DOHH2 (cell line): ENCODE results near the gene PRKCH.

Source experiments
- H3F3A ChIP-seq: fragments of 200-600 bp; sonication (generic), shearing (Covaris generic); 2 replicates; pipeline ENCODE4 v1.6.0; 2016; ENCODE audit warnings: antibody characterized with exemption, mild to moderate bottlenecking; ENCODE audit not compliant: control insufficient read depth, insufficient read depth
- H3K27ac ChIP-seq: fragments of 200-600 bp; sonication (generic); 2 replicates; pipeline ENCODE4 v1.5.1; 2014; ENCODE audit warnings: low read depth, mild to moderate bottlenecking, low read length, moderate library complexity
- H3K27me3 ChIP-seq: fragments of 200-600 bp; sonication (generic); 2 replicates; pipeline ENCODE4 v1.6.1; 2014; ENCODE audit warnings: mild to moderate bottlenecking, low read length, mixed read lengths; ENCODE audit not compliant: control insufficient read depth
- H3K36me3 ChIP-seq: fragments of 200-600 bp; sonication (generic); 2 replicates; pipeline ENCODE4 v1.6.1; 2014; ENCODE audit warnings: mild to moderate bottlenecking, low read length, moderate library complexity, mixed read lengths; ENCODE audit not compliant: control insufficient read depth
- H3K4me1 ChIP-seq: fragments of 200-600 bp; sonication (generic); 2 replicates; pipeline ENCODE4 v1.6.1; 2014; ENCODE audit warnings: mild to moderate bottlenecking, low read length, mixed read lengths; ENCODE audit not compliant: control insufficient read depth
- H3K4me2 ChIP-seq: fragments of 200-600 bp; sonication (generic); 2 replicates; pipeline ENCODE4 v1.6.0; 2014; ENCODE audit warnings: mild to moderate bottlenecking, low read length, moderate library complexity
- H3K4me3 ChIP-seq: fragments of 200-600 bp; sonication (generic); 2 replicates; pipeline ENCODE4 v1.5.1; 2014; ENCODE audit warnings: mild to moderate bottlenecking, low read length, mixed read lengths
- H3K79me2 ChIP-seq: fragments of 200-600 bp; sonication (generic); 2 replicates; pipeline ENCODE4 v1.6.1; 2014; ENCODE audit warnings: mild to moderate bottlenecking, low read length, mixed read lengths; ENCODE audit not compliant: control insufficient read depth
- H3K9me2 ChIP-seq: fragments of 200-600 bp; sonication (generic); replicated peaks from 2 replicates; pipeline ENCODE4 v1.6.1; 2014; ENCODE audit warnings: mild to moderate bottlenecking, low read length, mixed read lengths; ENCODE audit not compliant: control insufficient read depth
- H3K9me3 ChIP-seq: fragments of 200-600 bp; sonication (generic); 2 replicates; pipeline ENCODE4 v1.6.1; 2014; ENCODE audit warnings: antibody characterized with exemption, low read length, mixed read lengths; ENCODE audit not compliant: control insufficient read depth, insufficient read depth
- H4K20me1 ChIP-seq: fragments of 200-600 bp; sonication (generic); 2 replicates; pipeline ENCODE4 v1.6.0; 2014; ENCODE audit warnings: low read depth, mild to moderate bottlenecking, antibody characterized with exemption, low read length, moderate library complexity; ENCODE audit not compliant: control insufficient read depth, insufficient read depth
- CTCF ChIP-seq: fragments of 200-600 bp; sonication (generic); IDR thresholded peaks from one replicate; pipeline ENCODE4 v1.5.1; 2014; ENCODE audit warnings: antibody characterized with exemption, mild to moderate bottlenecking, low read depth, low read length; ENCODE audit not compliant: poor library complexity, severe bottlenecking
- EZH2phosphoT487 ChIP-seq: fragments of 200-600 bp; sonication (generic); IDR thresholded peaks from 2 replicates; pipeline ENCODE4 v1.6.1; 2017; ENCODE audit warnings: borderline replicate concordance, mild to moderate bottlenecking, antibody characterized with exemption, low read length, moderate library complexity, mixed read lengths

The PRKCH gene

GRCh38 chr14:61547186-61548069, 226.0 kb downstream of the PRKCH start:
- H3F3A ChIP-seq = peaks cover 11% of the 10 kb centered on the region
- H3K9me3 ChIP-seq = no peaks in the 10 kb centered on the region
- peaks cover 4% of the 10 kb centered on the region; the same call in 1 of the 2 replicates for H3K36me3 ChIP-seq
- H3K4me2 ChIP-seq = no peak overlapping the region
- H3K27me3 ChIP-seq = no peaks in the 10 kb centered on the region
- no peaks in the 10 kb centered on the region for H3K9me2 ChIP-seq
- H3K4me3 ChIP-seq = no peak overlapping the region
- H3K27ac ChIP-seq = no peak overlapping the region
- no peaks in the 10 kb centered on the region for H4K20me1 ChIP-seq
- peaks cover 46% of the 10 kb centered on the region for H3K4me1 ChIP-seq
- H3K79me2 ChIP-seq = no peaks in the 10 kb centered on the region
- TF ChIP-seq CTCF (no peak), EZH2phosphoT487 (no peak)

- peaks cover 7% of the 10 kb centered on the region; the same call in 1 of the 2 replicates for H3K36me3 ChIP-seq
- H3K27ac ChIP-seq = no peak overlapping the region
- H3K4me1 ChIP-seq = peaks cover 58% of the 10 kb centered on the region
- no peaks in the 10 kb centered on the region for H3K9me3 ChIP-seq
- no peaks in the 10 kb centered on the region for H3K9me2 ChIP-seq
- no peak for TF ChIP-seq EZH2phosphoT487
- TF ChIP-seq CTCF = no peak
- H3K27me3 ChIP-seq = no peaks in the 10 kb centered on the region
- no peak overlapping the region for H3K4me2 ChIP-seq
- no peak overlapping the region for H3K4me3 ChIP-seq
- H4K20me1 ChIP-seq = no peaks in the 10 kb centered on the region
- H3F3A ChIP-seq = peaks cover 13% of the 10 kb centered on the region
- H3K79me2 ChIP-seq = no peaks in the 10 kb centered on the region
These were observed 228.0 kb downstream of the PRKCH start for GRCh38 chr14:61549425-61549824.

- H3K4me1 ChIP-seq = peaks cover 70% of the 10 kb centered on the region
- no peak for TF ChIP-seq CTCF
- no peak for TF ChIP-seq EZH2phosphoT487
These were observed 230.0 kb downstream of the PRKCH start for GRCh38 chr14:61551384-61551783.

More at GRCh38 chr14:61551384-61551783, 230.0 kb downstream of the PRKCH start:
- H3K9me3 ChIP-seq = no peaks in the 10 kb centered on the region
- H3K79me2 ChIP-seq = no peaks in the 10 kb centered on the region
- no peaks in the 10 kb centered on the region for H3K9me2 ChIP-seq
- H3K4me2 ChIP-seq = no peak overlapping the region
- no peak overlapping the region for H3K4me3 ChIP-seq
- no peaks in the 10 kb centered on the region for H4K20me1 ChIP-seq
- peaks cover 13% of the 10 kb centered on the region for H3F3A ChIP-seq
- no peaks in the 10 kb centered on the region for H3K27me3 ChIP-seq
- peaks cover 7% of the 10 kb centered on the region; the same call in 1 of the 2 replicates for H3K36me3 ChIP-seq
- H3K27ac ChIP-seq = peak overlapping the region; percentile 85; the same call in 1 of the 2 replicates
